Prostate gland (tissue), 2 donors: ENCODE results near the gene TMC1. TPM values are rescaled to one million over a fixed set of nuclear protein-coding genes. Genes with fewer than 3 reads are reported as not detected.
"Not testable (repeated sequence)": the region's sequence is repeated elsewhere in the genome, so short reads cannot be mapped to it uniquely, and the experiment has no call there.

Experiments used
- DNase-seq: peaks from one replicate; pipeline ENCODE4 v3.0.0-alpha.2; 2019; ENCODE audit warnings: low spot score
- H3K27ac ChIP-seq, 2 donors: fragments of 200-600 bp; sonication (generic); 2 replicates each; pipeline ENCODE4 v1.5.1; 2017 to 2019
- H3K27me3 ChIP-seq: fragments of 200-600 bp; sonication (generic); replicated peaks from 2 replicates; pipeline ENCODE4 v1.5.1; 2019; ENCODE audit not compliant: insufficient read depth
- H3K36me3 ChIP-seq, 2 donors: fragments of 200-600 bp; sonication (generic); 1 replicate in 1 of 2; 2 replicates in 1 of 2; pipeline versions ENCODE4 v1.5.1 to v1.8.1; 2017 to 2019
- H3K4me1 ChIP-seq: fragments of 200-600 bp; sonication (generic); replicated peaks from 2 replicates; pipeline ENCODE4 v1.5.1; 2019
- H3K4me3 ChIP-seq, 2 donors: fragments of 200-600 bp; sonication (generic); 2 replicates each; pipeline ENCODE4 v1.5.1; 2017 to 2019
- H3K9me3 ChIP-seq: fragments of 200-600 bp; sonication (generic); 2 replicates; pipeline ENCODE4 v1.5.1; 2017
- POLR2A ChIP-seq: fragments of 450-650 bp; IDR thresholded peaks from one replicate; pipeline ENCODE4 v1.6.1; 2016; ENCODE audit warnings: antibody characterized with exemption, mild to moderate bottlenecking
- POLR2AphosphoS5 ChIP-seq: sonication (generic); formaldehyde crosslinking; IDR thresholded peaks from one replicate; pipeline ENCODE4 v1.6.1; 2017; ENCODE audit warnings: antibody characterized with exemption
- WGBS: methylation state at CpG from one replicate; pipeline ENCODE4 v1.1.5; 2018; 5-methylcytosine and 5-hydroxymethylcytosine counted together
- intact Hi-C: fragments of 100-400 bp; cut with DNase I; formaldehyde crosslinking; loops from one replicate; pipeline ENCODE4 v1.14.2; 2022
- total RNA-seq, 2 donors: library from RNA; depleted of rRNA; stranded (reverse); fragments of >200 nt; gene quantifications; one replicate each; pipeline ENCODE4 v1.1.0, GENCODE V29; 2016
- TF ChIP-seq, protein P1 (sequence below), 4 experiments: fragments of 200-600 bp in 2 of 4; fragments of 450-650 bp in 2 of 4; sonication (generic) in 2 of 4; IDR thresholded peaks; 1 replicate in 3 of 4; 2 replicates in 1 of 4; pipeline ENCODE4 v1.5.1; 2016 to 2019; ENCODE audit warnings: antibody characterized with exemption in 4 of 4, mild to moderate bottlenecking in 2 of 4, moderate library complexity in 2 of 4

The TMC1 gene
- total RNA-seq, 2 donors from 2014 or later = 3.0 to 5.3 TPM

DNA sequence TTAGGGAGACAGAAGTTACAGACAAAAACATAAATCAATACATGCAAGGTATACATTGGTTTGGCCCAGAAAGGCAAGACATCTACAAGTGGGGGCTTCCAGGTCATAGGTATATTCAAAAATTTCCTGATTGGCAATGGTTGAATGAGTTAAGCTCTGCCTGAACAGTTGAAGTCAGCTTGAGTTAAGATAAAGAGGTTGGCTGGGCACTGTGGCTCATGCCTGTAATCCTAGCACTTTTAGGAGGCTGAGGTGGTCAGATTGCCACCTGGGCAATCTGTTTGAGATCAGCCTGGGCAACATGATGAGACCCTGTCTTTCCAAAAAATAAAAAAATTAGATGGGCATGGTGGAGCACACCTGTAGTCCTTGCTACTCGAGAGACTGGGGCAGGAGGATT is 16.3 kb downstream of the TMC1 start:
- no peak for TF ChIP-seq POLR2AphosphoS5
- no peaks in the 10 kb centered on the region for H3K36me3 ChIP-seq
- peaks cover 6% of the 10 kb centered on the region for H3K4me1 ChIP-seq
- no peak overlapping the region for H3K27ac ChIP-seq
- no peaks in the 10 kb centered on the region for H3K27me3 ChIP-seq
- DNase-seq = no peak
- no peaks in the 10 kb centered on the region for H3K9me3 ChIP-seq
- WGBS = 100% methylated on average over 1 of the region's 1 CpG
- H3K4me3 ChIP-seq = no peak overlapping the region
- intact Hi-C loops = no loop called here

- H3K9me3 ChIP-seq = no peaks in the 10 kb centered on the region
- peaks cover under 1% of the 10 kb centered on the region for H3K4me1 ChIP-seq
- TF ChIP-seq, protein P1, sequence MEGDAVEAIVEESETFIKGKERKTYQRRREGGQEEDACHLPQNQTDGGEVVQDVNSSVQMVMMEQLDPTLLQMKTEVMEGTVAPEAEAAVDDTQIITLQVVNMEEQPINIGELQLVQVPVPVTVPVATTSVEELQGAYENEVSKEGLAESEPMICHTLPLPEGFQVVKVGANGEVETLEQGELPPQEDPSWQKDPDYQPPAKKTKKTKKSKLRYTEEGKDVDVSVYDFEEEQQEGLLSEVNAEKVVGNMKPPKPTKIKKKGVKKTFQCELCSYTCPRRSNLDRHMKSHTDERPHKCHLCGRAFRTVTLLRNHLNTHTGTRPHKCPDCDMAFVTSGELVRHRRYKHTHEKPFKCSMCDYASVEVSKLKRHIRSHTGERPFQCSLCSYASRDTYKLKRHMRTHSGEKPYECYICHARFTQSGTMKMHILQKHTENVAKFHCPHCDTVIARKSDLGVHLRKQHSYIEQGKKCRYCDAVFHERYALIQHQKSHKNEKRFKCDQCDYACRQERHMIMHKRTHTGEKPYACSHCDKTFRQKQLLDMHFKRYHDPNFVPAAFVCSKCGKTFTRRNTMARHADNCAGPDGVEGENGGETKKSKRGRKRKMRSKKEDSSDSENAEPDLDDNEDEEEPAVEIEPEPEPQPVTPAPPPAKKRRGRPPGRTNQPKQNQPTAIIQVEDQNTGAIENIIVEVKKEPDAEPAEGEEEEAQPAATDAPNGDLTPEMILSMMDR (IDR thresholded peaks at IDR 0.05) = no peak
- TF ChIP-seq POLR2AphosphoS5 = no peak
- no peak for TF ChIP-seq POLR2A
- DNase-seq = no peak
- 88% methylated on average over 4 of the region's 4 CpGs for WGBS
- H3K27me3 ChIP-seq = no peaks in the 10 kb centered on the region
- intact Hi-C loops = no loop called here
- H3K4me3 ChIP-seq = no peak overlapping the region
- H3K27ac ChIP-seq = peak overlapping the region; percentile 59 to 70
- H3K36me3 ChIP-seq = no peaks in the 10 kb centered on the region
Observed at GRCh38 chr9:72538921-72539702, 17.7 kb downstream of the TMC1 start.

DNA sequence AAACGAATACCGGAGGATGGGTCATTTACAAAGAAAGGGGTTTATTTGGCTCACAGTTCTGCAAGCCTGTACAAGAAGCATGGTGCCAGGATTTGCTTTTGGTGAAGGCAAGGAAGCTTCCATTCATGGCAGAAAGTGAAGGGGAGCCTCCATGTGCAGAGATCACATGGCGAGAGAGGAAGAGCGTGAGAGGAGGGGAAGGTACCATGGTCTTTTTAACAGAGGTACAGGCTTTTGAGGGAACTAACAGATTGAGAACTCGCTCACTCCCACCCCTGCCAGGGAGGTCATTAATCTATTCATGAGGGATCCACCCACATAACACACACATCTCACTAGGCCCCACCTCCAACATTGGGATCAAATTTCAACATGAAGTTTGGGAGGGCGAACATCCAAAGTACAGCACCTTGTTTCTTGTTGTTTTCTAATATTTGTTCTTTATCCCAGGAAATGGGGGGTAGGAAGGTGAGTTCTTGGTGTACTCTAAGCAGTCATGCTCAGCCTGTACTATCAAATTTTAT is 18.5 kb downstream of the TMC1 start:
- no peaks in the 10 kb centered on the region for H3K4me1 ChIP-seq
- peak overlapping the region; percentile 59 to 70 for H3K27ac ChIP-seq
- H3K36me3 ChIP-seq = no peaks in the 10 kb centered on the region
- TF ChIP-seq POLR2A (no peak), POLR2AphosphoS5 (no peak)
- TF ChIP-seq, protein P1 (IDR thresholded peaks at IDR 0.05) = no peak
- DNase-seq = peak; percentile 86
- H3K27me3 ChIP-seq = no peaks in the 10 kb centered on the region
- WGBS = 57% methylated on average over 6 of the region's 6 CpGs
- H3K9me3 ChIP-seq = no peaks in the 10 kb centered on the region
- H3K4me3 ChIP-seq = no peak overlapping the region
- intact Hi-C loops = no loop called here

GRCh38 chr9:72540348-72540873 is 19.0 kb downstream of the TMC1 start:
- Histone ChIP-seq H3K4me1 (no peaks in the 10 kb centered on the region), H3K36me3 (no peaks in the 10 kb centered on the region), H3K27me3 (no peaks in the 10 kb centered on the region), H3K27ac (peak overlapping the region; percentile 59 to 70), H3K4me3 (no peak overlapping the region), H3K9me3 (no peaks in the 10 kb centered on the region)
- TF ChIP-seq, protein P1 (IDR thresholded peaks at IDR 0.05) = no peak
- no peak for TF ChIP-seq POLR2A
- TF ChIP-seq POLR2AphosphoS5 = peak; percentile 84
- WGBS = 27% methylated on average over 6 of the region's 6 CpGs
- DNase-seq = peak; percentile 81
- intact Hi-C loops = no loop called here

GRCh38 chr9:72542537-72542833 is 21.1 kb downstream of the TMC1 start:
- WGBS = 80% methylated on average over 5 of the region's 5 CpGs
- H3K9me3 ChIP-seq, H3K4me1 ChIP-seq, H3K36me3 ChIP-seq, H3K27ac ChIP-seq, H3K4me3 ChIP-seq, DNase-seq, H3K27me3 ChIP-seq, intact Hi-C loops: not testable (repeated sequence)

- H3K27ac ChIP-seq = no peak overlapping the region
- TF ChIP-seq POLR2AphosphoS5 (no peak), POLR2A (no peak)
- TF ChIP-seq, protein P1 (IDR thresholded peaks at IDR 0.05) = no peak
- H3K36me3 ChIP-seq = no peaks in the 10 kb centered on the region
- no peaks in the 10 kb centered on the region for H3K4me1 ChIP-seq
- H3K4me3 ChIP-seq = no peak overlapping the region
- H3K9me3 ChIP-seq = no peaks in the 10 kb centered on the region
- H3K27me3 ChIP-seq = no peaks in the 10 kb centered on the region
- no peak for DNase-seq
- WGBS = 100% methylated on average over 1 of the region's 1 CpG
- intact Hi-C loops = no loop called here
Observed at GRCh38 chr9:72542917-72543316, 21.5 kb downstream of the TMC1 start.
